NB4 (cell line): ENCODE measurements around the gene CREBRF.

ENCODE experiments used
- CTCF ChIP-seq: IDR thresholded peaks from one replicate; pipeline ENCODE4 v1.5.1; 2012; ENCODE audit warnings: low read depth, low read length
- POLR2A ChIP-seq: IDR thresholded peaks from 2 replicates; pipeline ENCODE4 v1.6.1; 2011; ENCODE audit warnings: mild to moderate bottlenecking; ENCODE audit not compliant: insufficient read length; ENCODE audit errors: extremely low read depth

GRCh38 chr5:173158366-173158765 lies 102.2 kb downstream of the CREBRF start:
- TF ChIP-seq POLR2A (no peak), CTCF (no peak)
